Lower leg skin (tissue), 4 donors: Measurements from ENCODE around the gene CWC27. TPM values are rescaled to one million over a fixed set of nuclear protein-coding genes. Genes with fewer than 3 reads are reported as not detected.

ENCODE experiments used
- DNase-seq, 2 donors: peaks; one replicate each; pipeline ENCODE4 v3.0.0-alpha.2; 2019; ENCODE audit warnings: low spot score in 2 of 2
- H3K4me3 ChIP-seq: fragments of 200-600 bp; sonication (generic); 2 replicates; pipeline ENCODE4 v1.5.1; 2017; ENCODE audit warnings: mild to moderate bottlenecking, low read depth; ENCODE audit not compliant: poor library complexity, severe bottlenecking
- CTCF ChIP-seq, 3 donors: fragments of 450-650 bp; IDR thresholded peaks; one replicate each; pipeline ENCODE4 v1.5.1; 2016; ENCODE audit warnings: antibody characterized with exemption in 3 of 3, mild to moderate bottlenecking in 3 of 3, moderate library complexity in 2 of 3
- POLR2A ChIP-seq, 2 donors: fragments of 450-650 bp; IDR thresholded peaks; one replicate each; pipeline ENCODE4 v1.6.1; 2016 to 2017; ENCODE audit warnings: antibody characterized with exemption in 2 of 2, mild to moderate bottlenecking in 1 of 2, moderate library complexity in 1 of 2
- WGBS, 2 donors: methylation state at CpG; one replicate each; pipeline ENCODE4 v1.1.5; 2018; 5-methylcytosine and 5-hydroxymethylcytosine counted together
- intact Hi-C: fragments of 100-400 bp; cut with DNase I; formaldehyde crosslinking; loops from one replicate; pipeline ENCODE4 v1.15.0; 2023; ENCODE audit warnings: low total_unique reads
- total RNA-seq, 4 donors: library from RNA; depleted of rRNA; stranded (reverse); fragments of >200 nt; gene quantifications; one replicate each; pipeline ENCODE4 v1.1.0, GENCODE V29; 2016

Gene CWC27
- total RNA-seq, 4 donors from 2014 or later, result 10.3 to 17.8 (median 13.7) TPM

- TF ChIP-seq POLR2A (IDR thresholded peaks at IDR 0.05), result no peak
- TF ChIP-seq CTCF (IDR thresholded peaks at IDR 0.05), result no peak
- H3K4me3 ChIP-seq, result no peak overlapping the region
- 75 to 78% methylated on average over 17 of the region's 17 CpGs for WGBS, 2 donors
- intact Hi-C loops, result no loop called here
- no peak for DNase-seq
Observed at GRCh38 chr5:64939772-64940510, 171.2 kb downstream of the CWC27 start.

- 89 to 95% methylated on average over 4 of the region's 4 CpGs for WGBS, 2 donors
- H3K4me3 ChIP-seq, result no peak overlapping the region
- no peak for DNase-seq
- TF ChIP-seq CTCF (IDR thresholded peaks at IDR 0.05) (no peak), POLR2A (IDR thresholded peaks at IDR 0.05) (no peak)
- intact Hi-C loops, result no loop called here
Observed at GRCh38 chr5:64942460-64942859, 173.7 kb downstream of the CWC27 start.

GRCh38 chr5:64944868-64945267, 176.1 kb downstream of the CWC27 start:
- DNase-seq, result no peak
- intact Hi-C loops, result no loop called here
- H3K4me3 ChIP-seq, result no peak overlapping the region
- TF ChIP-seq POLR2A (IDR thresholded peaks at IDR 0.05), result no peak
- no peak for TF ChIP-seq CTCF (IDR thresholded peaks at IDR 0.05)

GRCh38 chr5:64947031-64947430, 178.3 kb downstream of the CWC27 start:
- no peak for DNase-seq
- intact Hi-C loops, result no loop called here
- 33 to 50% methylated on average over 1 of the region's 1 CpG for WGBS, 2 donors
- TF ChIP-seq POLR2A (IDR thresholded peaks at IDR 0.05) (no peak), CTCF (IDR thresholded peaks at IDR 0.05) (no peak)
- H3K4me3 ChIP-seq, result no peak overlapping the region

- TF ChIP-seq CTCF (IDR thresholded peaks at IDR 0.05), result no peak
- TF ChIP-seq POLR2A (IDR thresholded peaks at IDR 0.05), result no peak
- H3K4me3 ChIP-seq, result no peak overlapping the region
- intact Hi-C loops, result no loop called here
- DNase-seq, result no peak
Observed at GRCh38 chr5:64947801-64948200, 179.1 kb downstream of the CWC27 start.

GRCh38 chr5:64949331-64949730, 180.6 kb downstream of the CWC27 start:
- intact Hi-C loops, result no loop called here
- no peak overlapping the region for H3K4me3 ChIP-seq
- no peak for TF ChIP-seq CTCF (IDR thresholded peaks at IDR 0.05)
- no peak for TF ChIP-seq POLR2A (IDR thresholded peaks at IDR 0.05)
- WGBS, 2 donors, result 72 to 76% methylated on average over 3 of the region's 3 CpGs
- DNase-seq, result no peak
